Measurements from ENCODE around the gene TMEM175. TPM values are rescaled to one million over a fixed set of nuclear protein-coding genes. Genes with fewer than 3 reads are reported as not detected.

TMEM175 gene
- total RNA-seq, 1 experiment from 2014 or later: 8.8 TPM

- no peaks in the 10 kb centered on the region for H3K9me3 ChIP-seq (replicated peaks)
- no peaks in the 10 kb centered on the region for H3K27me3 ChIP-seq (replicated peaks)
- H3K4me3 ChIP-seq: no peak overlapping the region
- no peaks in the 10 kb centered on the region for H3K4me1 ChIP-seq (replicated peaks)
- no peak overlapping the region for H3K27ac ChIP-seq
- H3K36me3 ChIP-seq: peaks cover 2% of the 10 kb centered on the region; the same call in 1 of the 2 replicates
- no peak for DNase-seq (ENCODE audit: low read depth in 1 of 2, low spot score in 2 of 2)
These were observed 39.5 kb upstream of the TMEM175 start for GRCh38 chr4:892780-893179.

GRCh38 chr4:893276-893994 is 38.8 kb upstream of the TMEM175 start:
- no peak overlapping the region for H3K4me3 ChIP-seq
- no peak for DNase-seq (ENCODE audit: low read depth in 1 of 2, low spot score in 2 of 2)
- no peaks in the 10 kb centered on the region for H3K4me1 ChIP-seq (replicated peaks)
- H3K36me3 ChIP-seq: peaks cover 2% of the 10 kb centered on the region; the same call in 1 of the 2 replicates
- H3K27ac ChIP-seq: no peak overlapping the region
- no peaks in the 10 kb centered on the region for H3K27me3 ChIP-seq (replicated peaks)
- H3K9me3 ChIP-seq (replicated peaks): no peaks in the 10 kb centered on the region

- no peaks in the 10 kb centered on the region for H3K4me1 ChIP-seq (replicated peaks)
- H3K27me3 ChIP-seq (replicated peaks): no peaks in the 10 kb centered on the region
- H3K27ac ChIP-seq: no peak overlapping the region
- no peak overlapping the region for H3K4me3 ChIP-seq
- peaks cover 2% of the 10 kb centered on the region; the same call in 1 of the 2 replicates for H3K36me3 ChIP-seq
- no peaks in the 10 kb centered on the region for H3K9me3 ChIP-seq (replicated peaks)
- DNase-seq (ENCODE audit: low read depth in 1 of 2, low spot score in 2 of 2): no peak
These were observed 38.1 kb upstream of the TMEM175 start for GRCh38 chr4:893995-894705.

GRCh38 chr4:895596-895995 is 36.7 kb upstream of the TMEM175 start:
- peaks cover 2% of the 10 kb centered on the region; the same call in 1 of the 2 replicates for H3K36me3 ChIP-seq
- no peak overlapping the region for H3K27ac ChIP-seq
- no peaks in the 10 kb centered on the region for H3K4me1 ChIP-seq (replicated peaks)
- no peaks in the 10 kb centered on the region for H3K9me3 ChIP-seq (replicated peaks)
- no peaks in the 10 kb centered on the region for H3K27me3 ChIP-seq (replicated peaks)
- DNase-seq (ENCODE audit: low read depth in 1 of 2, low spot score in 2 of 2): no peak
- H3K4me3 ChIP-seq: no peak overlapping the region

- DNase-seq (ENCODE audit: low read depth in 1 of 2, low spot score in 2 of 2): no peak
- Histone ChIP-seq H3K36me3 (peaks cover 2% of the 10 kb centered on the region; the same call in 1 of the 2 replicates), H3K4me1 (replicated peaks) (no peaks in the 10 kb centered on the region), H3K9me3 (replicated peaks) (no peaks in the 10 kb centered on the region), H3K4me3 (no peak overlapping the region), H3K27ac (no peak overlapping the region), H3K27me3 (replicated peaks) (no peaks in the 10 kb centered on the region)
These were observed 36.0 kb upstream of the TMEM175 start for GRCh38 chr4:896216-896615.

GRCh38 chr4:896630-897029 is 35.6 kb upstream of the TMEM175 start:
- Histone ChIP-seq H3K4me3 (no peak overlapping the region), H3K27me3 (replicated peaks) (no peaks in the 10 kb centered on the region), H3K9me3 (replicated peaks) (no peaks in the 10 kb centered on the region), H3K36me3 (peaks cover 2% of the 10 kb centered on the region; the same call in 1 of the 2 replicates), H3K4me1 (replicated peaks) (no peaks in the 10 kb centered on the region), H3K27ac (no peak overlapping the region)
- no peak for DNase-seq (ENCODE audit: low read depth in 1 of 2, low spot score in 2 of 2)

GRCh38 chr4:898123-898522 is 34.1 kb upstream of the TMEM175 start:
- Histone ChIP-seq H3K4me1 (replicated peaks) (no peaks in the 10 kb centered on the region), H3K27ac (no peak overlapping the region)

GRCh38 chr4:898869-899555 is 33.2 kb upstream of the TMEM175 start:
- Histone ChIP-seq H3K36me3 (no peaks in the 10 kb centered on the region), H3K27ac (no peak overlapping the region)

More at GRCh38 chr4:898123-898522, 34.1 kb upstream of the TMEM175 start:
- Histone ChIP-seq H3K9me3 (replicated peaks) (no peaks in the 10 kb centered on the region), H3K36me3 (peaks cover 2% of the 10 kb centered on the region; the same call in 1 of the 2 replicates), H3K4me3 (no peak overlapping the region), H3K27me3 (replicated peaks) (no peaks in the 10 kb centered on the region)
- DNase-seq (ENCODE audit: low read depth in 1 of 2, low spot score in 2 of 2): no peak

GRCh38 chr4:899556-899906 is 32.7 kb upstream of the TMEM175 start:
- Histone ChIP-seq H3K27ac (no peak overlapping the region), H3K36me3 (no peaks in the 10 kb centered on the region), H3K27me3 (replicated peaks) (no peaks in the 10 kb centered on the region), H3K4me3 (no peak overlapping the region), H3K4me1 (replicated peaks) (no peaks in the 10 kb centered on the region), H3K9me3 (replicated peaks) (no peaks in the 10 kb centered on the region)
- DNase-seq (ENCODE audit: low read depth in 1 of 2, low spot score in 2 of 2): no peak

More at GRCh38 chr4:898869-899555, 33.2 kb upstream of the TMEM175 start:
- no peaks in the 10 kb centered on the region for H3K9me3 ChIP-seq (replicated peaks)
- H3K4me1 ChIP-seq (replicated peaks): no peaks in the 10 kb centered on the region
- no peak overlapping the region for H3K4me3 ChIP-seq
- DNase-seq (ENCODE audit: low read depth in 1 of 2, low spot score in 2 of 2): no peak
- no peaks in the 10 kb centered on the region for H3K27me3 ChIP-seq (replicated peaks)

GRCh38 chr4:900073-900472 is 32.2 kb upstream of the TMEM175 start:
- Histone ChIP-seq H3K4me1 (replicated peaks) (no peaks in the 10 kb centered on the region), H3K4me3 (no peak overlapping the region), H3K9me3 (replicated peaks) (no peaks in the 10 kb centered on the region), H3K36me3 (no peaks in the 10 kb centered on the region), H3K27ac (no peak overlapping the region), H3K27me3 (replicated peaks) (no peaks in the 10 kb centered on the region)
- DNase-seq (ENCODE audit: low read depth in 1 of 2, low spot score in 2 of 2): no peak

- H3K4me3 ChIP-seq: no peak overlapping the region
- H3K27ac ChIP-seq: no peak overlapping the region
- no peak for DNase-seq (ENCODE audit: low read depth in 1 of 2, low spot score in 2 of 2)
- no peaks in the 10 kb centered on the region for H3K27me3 ChIP-seq (replicated peaks)
- no peaks in the 10 kb centered on the region for H3K9me3 ChIP-seq (replicated peaks)
- H3K4me1 ChIP-seq (replicated peaks): no peaks in the 10 kb centered on the region
- no peaks in the 10 kb centered on the region for H3K36me3 ChIP-seq
These were observed 31.5 kb upstream of the TMEM175 start for GRCh38 chr4:900721-901120.

- H3K36me3 ChIP-seq: no peaks in the 10 kb centered on the region
- H3K4me1 ChIP-seq (replicated peaks): no peaks in the 10 kb centered on the region
- H3K4me3 ChIP-seq: no peak overlapping the region
- H3K27me3 ChIP-seq (replicated peaks): no peaks in the 10 kb centered on the region
- DNase-seq (ENCODE audit: low read depth in 1 of 2, low spot score in 2 of 2): no peak
- no peak overlapping the region for H3K27ac ChIP-seq
- H3K9me3 ChIP-seq (replicated peaks): no peaks in the 10 kb centered on the region
These were observed 30.9 kb upstream of the TMEM175 start for GRCh38 chr4:901192-901910.

Data from SJSA1 (cell line).